Gastrocnemius medialis (tissue), 4 donors: ENCODE data around the gene NRG2.

Experiments
- CTCF ChIP-seq, 5 experiments: fragments of 450-650 bp in 3 of 5; fragments of 200-600 bp in 2 of 5; sonication (generic) in 2 of 5; IDR thresholded peaks in 4 of 5; conservative IDR thresholded peaks in 1 of 5; 1 replicate in 4 of 5; 2 replicates in 1 of 5; pipeline ENCODE4 v1.5.1; 2016 to 2019; ENCODE audit warnings: antibody characterized with exemption in 5 of 5, mild to moderate bottlenecking in 3 of 5, moderate library complexity in 3 of 5
- POLR2A ChIP-seq, 2 donors: fragments of 450-650 bp; IDR thresholded peaks; one replicate each; pipeline ENCODE4 v1.6.1; 2017; ENCODE audit warnings: antibody characterized with exemption in 2 of 2, mild to moderate bottlenecking in 2 of 2, moderate library complexity in 2 of 2

- TF ChIP-seq POLR2A (IDR thresholded peaks at IDR 0.05), result no peak
- TF ChIP-seq CTCF (IDR thresholded peaks at IDR 0.05 in 4 of 5, conservative IDR thresholded peaks at IDR 0.05 in 1 of 5), result no peak
Measured at GRCh38 chr5:140037012-140037411, 6.1 kb downstream of the NRG2 start.
